ENCODE measurements around the gene GPA33.

The GPA33 gene

GRCh38 chr1:167083066-167083665 is 7.0 kb downstream of the GPA33 start:
- no peak overlapping the region for H3K9ac ChIP-seq
- H3K9me3 ChIP-seq (ENCODE audit: control insufficient read depth, low read length) = no peaks in the 10 kb centered on the region
- H3K36me3 ChIP-seq (ENCODE audit: control insufficient read depth, insufficient read depth, low read length) = no peaks in the 10 kb centered on the region
- H3K79me2 ChIP-seq = no peaks in the 10 kb centered on the region
- no peak overlapping the region for H3K4me3 ChIP-seq (ENCODE audit: low read depth, low read length)
- no peak overlapping the region for H2AFZ ChIP-seq
- no peak overlapping the region for H3K4me2 ChIP-seq (ENCODE audit: low read length)
- no peak overlapping the region for H3K27ac ChIP-seq
- H3K4me1 ChIP-seq = no peaks in the 10 kb centered on the region
- H3K27me3 ChIP-seq (ENCODE audit: control insufficient read depth, insufficient read depth, low read length) = no peaks in the 10 kb centered on the region
- no peak for TF ChIP-seq CTCF (IDR thresholded peaks at IDR 0.05)

- no peaks in the 10 kb centered on the region for H3K27me3 ChIP-seq (ENCODE audit: control insufficient read depth, insufficient read depth, low read length)
- no peaks in the 10 kb centered on the region for H3K4me1 ChIP-seq
- no peak overlapping the region for H3K4me2 ChIP-seq (ENCODE audit: low read length)
- H3K36me3 ChIP-seq (ENCODE audit: control insufficient read depth, insufficient read depth, low read length) = no peaks in the 10 kb centered on the region
- H3K27ac ChIP-seq = no peak overlapping the region
- H3K79me2 ChIP-seq = no peaks in the 10 kb centered on the region
- no peak overlapping the region for H3K4me3 ChIP-seq (ENCODE audit: low read depth, low read length)
- no peak for TF ChIP-seq CTCF (IDR thresholded peaks at IDR 0.05)
- H3K9ac ChIP-seq = no peak overlapping the region
- H3K9me3 ChIP-seq (ENCODE audit: control insufficient read depth, low read length) = no peaks in the 10 kb centered on the region
- no peak overlapping the region for H2AFZ ChIP-seq
Measured at GRCh38 chr1:167082511-167083027, 7.6 kb downstream of the GPA33 start.

DNA sequence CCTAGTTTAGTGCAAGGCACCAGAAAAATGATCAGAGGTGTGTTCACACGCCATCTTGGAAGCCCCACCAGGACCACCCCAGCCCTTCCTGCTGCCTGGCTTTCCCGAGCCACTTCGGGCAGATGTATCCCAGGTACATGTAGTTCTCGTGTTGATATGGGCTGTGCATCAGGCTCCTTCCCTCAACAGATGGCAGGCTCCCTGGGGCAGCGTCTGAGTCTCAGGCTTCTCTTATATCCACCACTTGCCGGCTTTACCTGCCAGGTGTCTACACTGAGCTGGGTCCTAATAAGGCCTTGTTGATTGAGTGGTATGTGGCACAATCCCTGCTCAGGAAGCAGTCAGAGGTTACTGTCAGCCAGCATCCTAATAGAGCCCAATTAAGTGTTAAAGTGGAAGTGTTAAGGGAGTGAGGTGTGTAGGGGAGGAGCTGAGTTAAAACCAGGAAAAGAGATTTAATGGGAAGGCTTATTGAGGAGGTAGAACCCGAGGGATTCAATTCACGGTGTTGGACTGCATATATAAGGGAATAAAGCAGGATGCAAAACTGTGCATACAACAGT is 8.5 kb downstream of the GPA33 start:
- Histone ChIP-seq H3K4me3 (ENCODE audit: low read depth, low read length) (no peak overlapping the region), H2AFZ (no peak overlapping the region), H3K4me2 (ENCODE audit: low read length) (no peak overlapping the region), H3K36me3 (ENCODE audit: control insufficient read depth, insufficient read depth, low read length) (no peaks in the 10 kb centered on the region), H3K27me3 (ENCODE audit: control insufficient read depth, insufficient read depth, low read length) (no peaks in the 10 kb centered on the region), H3K27ac (no peak overlapping the region), H3K79me2 (no peaks in the 10 kb centered on the region), H3K9me3 (ENCODE audit: control insufficient read depth, low read length) (no peaks in the 10 kb centered on the region), H3K4me1 (no peaks in the 10 kb centered on the region), H3K9ac (no peak overlapping the region)
- TF ChIP-seq CTCF (IDR thresholded peaks at IDR 0.05) = no peak

GRCh38 chr1:167077868-167078210 is 12.3 kb downstream of the GPA33 start:
- Histone ChIP-seq H2AFZ (no peak overlapping the region), H3K4me1 (no peaks in the 10 kb centered on the region), H3K9ac (no peak overlapping the region), H3K4me2 (ENCODE audit: low read length) (no peak overlapping the region), H3K79me2 (no peaks in the 10 kb centered on the region), H3K27me3 (ENCODE audit: control insufficient read depth, insufficient read depth, low read length) (no peaks in the 10 kb centered on the region), H3K27ac (no peak overlapping the region), H3K4me3 (ENCODE audit: low read depth, low read length) (no peak overlapping the region), H3K36me3 (ENCODE audit: control insufficient read depth, insufficient read depth, low read length) (no peaks in the 10 kb centered on the region), H3K9me3 (ENCODE audit: control insufficient read depth, low read length) (no peaks in the 10 kb centered on the region)
- TF ChIP-seq CTCF (IDR thresholded peaks at IDR 0.05) = no peak

All from parathyroid adenoma (tissue), 2 donors.